Suppressor macrophage treated with lipopolysaccharide for 1 hour (primary cell): ENCODE data around the gene HOXC5.

ENCODE experiments used
- DNase-seq, 3 donors: peaks; one replicate each; pipeline ENCODE4 v3.0.0-alpha.2; 2020 to 2022

Gene HOXC5

GRCh38 chr12:54021432-54022013 lies 11.3 kb upstream of the HOXC5 start:
- DNase-seq, result no peak

- DNase-seq, result no peak
These were observed 9.6 kb upstream of the HOXC5 start for GRCh38 chr12:54022960-54023884.

GRCh38 chr12:54024127-54024526 lies 8.7 kb upstream of the HOXC5 start:
- no peak for DNase-seq

- DNase-seq, result no peak
These were observed 8.1 kb upstream of the HOXC5 start for GRCh38 chr12:54024581-54025305.

- no peak for DNase-seq
These were observed 7.1 kb upstream of the HOXC5 start for GRCh38 chr12:54025499-54026405.

GRCh38 chr12:54026640-54027441 lies 6.0 kb upstream of the HOXC5 start:
- DNase-seq, result no peak

- DNase-seq, result no peak
These were observed 5.4 kb upstream of the HOXC5 start for GRCh38 chr12:54027442-54027786.

- DNase-seq, result no peak
These were observed 4.3 kb upstream of the HOXC5 start, which contains the start of gene HOXC6 for GRCh38 chr12:54028314-54029201. Gene HOXC6, plus strand, starts transcription at chr12:54028440. Its CDS starts 82 bp downstream, at chr12:54028522.

GRCh38 chr12:54029529-54030441 lies 3.1 kb upstream of the HOXC5 start:
- DNase-seq, result no peak

GRCh38 chr12:54030442-54030801 lies 2.4 kb upstream of the HOXC5 start:
- DNase-seq, result no peak

GRCh38 chr12:54030889-54031471 lies 1.9 kb upstream of the HOXC5 start:
- no peak for DNase-seq

- no peak for DNase-seq
These were observed 1.4 kb upstream of the HOXC5 start for GRCh38 chr12:54031480-54031879.

GRCh38 chr12:54032086-54032619 lies 697 bp upstream of the HOXC5 start:
- no peak for DNase-seq

GRCh38 chr12:54033106-54033979 lies 493 bp downstream of the HOXC5 start:
- DNase-seq, result no peak

GRCh38 chr12:54033980-54034784 lies 1.3 kb downstream of the HOXC5 start:
- no peak for DNase-seq

GRCh38 chr12:54034785-54035310 lies 2.0 kb downstream of the HOXC5 start:
- no peak for DNase-seq
